Glomerular endothelial cell (primary cell): ENCODE data around the gene ZNF414. TPM values are rescaled to one million over a fixed set of nuclear protein-coding genes. Genes with fewer than 3 reads are reported as not detected.

Source experiments
- DNase-seq: peaks from one replicate; pipeline ENCODE4 v3.0.0-alpha.2; 2011; ENCODE audit warnings: low read depth, low spot score; ENCODE audit errors: extremely low read depth
- total RNA-seq: library from RNA; depleted of rRNA; stranded (reverse); fragments of >200 nt; gene quantifications from 2 replicates; pipeline ENCODE4 v1.2.3, GENCODE V29; 2015

Gene ZNF414
- total RNA-seq, 1 donor from 2014 or later = 23.0 TPM

DNA sequence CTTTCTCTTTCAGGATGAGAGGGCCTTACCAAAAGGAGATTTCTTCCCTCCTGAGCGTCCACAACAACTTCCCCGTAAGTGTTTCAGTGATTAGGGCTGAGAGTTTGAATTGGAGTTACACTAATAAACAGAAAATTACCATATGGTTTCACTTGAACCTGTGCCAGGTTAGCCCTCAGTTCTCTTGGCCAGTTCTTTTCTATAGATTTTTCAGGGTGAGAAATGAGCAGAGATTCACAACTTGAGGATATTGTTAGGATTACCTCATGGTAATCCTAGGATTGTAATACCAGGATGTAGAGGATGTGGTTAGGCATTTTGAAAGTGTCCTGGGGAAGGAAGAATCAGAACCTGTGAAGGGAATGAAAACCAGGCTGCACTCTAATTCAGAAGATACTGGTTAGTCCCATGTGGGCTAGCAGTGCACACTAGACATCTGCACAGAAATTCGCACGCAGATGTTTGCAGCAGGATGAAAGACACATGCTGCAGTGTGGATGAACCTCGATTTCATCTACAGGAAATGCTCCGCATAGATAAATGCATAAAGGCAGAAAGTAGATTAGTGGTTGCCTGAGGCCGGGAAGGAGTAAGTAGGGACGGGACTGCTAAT, 45.1 kb downstream of the ZNF414 start:
- DNase-seq = no peak

DNA sequence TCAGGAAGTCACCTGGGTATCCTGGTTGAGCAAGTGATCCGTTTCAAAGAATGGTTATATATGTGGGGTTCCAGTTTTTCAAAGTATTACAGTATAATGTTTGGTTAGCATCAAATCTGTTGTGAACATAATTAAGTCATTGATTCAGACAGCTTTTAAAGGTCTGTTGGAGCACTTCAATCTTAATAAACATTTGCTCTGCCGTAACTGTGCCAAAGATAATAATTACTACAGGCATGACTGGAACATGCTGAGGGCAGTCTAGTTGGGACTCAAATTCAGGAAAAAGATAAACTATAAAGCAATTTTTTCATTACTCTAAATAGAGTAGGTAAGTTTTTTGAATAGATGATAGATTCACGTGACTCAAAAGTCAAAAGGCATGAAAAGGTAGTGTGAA, 45.8 kb downstream of the ZNF414 start:
- no peak for DNase-seq

DNA sequence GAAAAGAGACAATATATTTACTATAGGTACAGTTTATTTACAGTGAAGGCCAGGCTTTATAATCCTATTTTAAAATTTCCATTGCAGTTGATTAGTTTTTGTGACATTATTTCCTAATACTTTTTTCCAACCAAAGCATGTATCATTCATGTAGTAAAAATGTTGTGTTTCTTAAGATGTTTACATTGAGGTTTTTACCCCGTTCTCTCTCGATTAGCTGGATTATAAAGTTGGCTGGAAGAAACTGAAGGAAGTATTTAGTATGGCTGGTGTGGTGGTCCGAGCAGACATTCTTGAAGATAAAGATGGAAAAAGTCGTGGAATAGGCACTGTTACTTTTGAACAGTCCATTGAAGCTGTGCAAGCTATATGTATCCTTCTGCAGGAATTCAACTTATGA, 47.9 kb downstream of the ZNF414 start:
- DNase-seq = no peak

DNA sequence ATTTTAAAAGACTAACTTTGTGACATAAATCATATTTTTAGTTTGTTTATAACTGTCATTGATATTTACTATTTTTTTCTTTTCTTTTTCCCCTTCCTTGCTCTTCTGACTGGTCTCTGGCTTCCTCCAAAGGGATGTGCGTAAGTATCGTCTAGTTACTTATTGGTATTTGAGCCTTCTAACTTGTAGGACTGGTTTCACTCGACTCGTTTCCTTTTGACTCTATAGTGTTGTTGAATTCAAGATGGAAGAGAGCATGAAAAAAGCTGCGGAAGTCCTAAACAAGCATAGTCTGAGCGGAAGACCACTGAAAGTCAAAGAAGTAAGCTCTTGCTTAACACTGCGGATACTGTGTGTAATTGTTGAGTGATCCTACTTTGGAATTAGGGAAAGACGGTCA, 50.6 kb downstream of the ZNF414 start:
- DNase-seq = no peak

DNA sequence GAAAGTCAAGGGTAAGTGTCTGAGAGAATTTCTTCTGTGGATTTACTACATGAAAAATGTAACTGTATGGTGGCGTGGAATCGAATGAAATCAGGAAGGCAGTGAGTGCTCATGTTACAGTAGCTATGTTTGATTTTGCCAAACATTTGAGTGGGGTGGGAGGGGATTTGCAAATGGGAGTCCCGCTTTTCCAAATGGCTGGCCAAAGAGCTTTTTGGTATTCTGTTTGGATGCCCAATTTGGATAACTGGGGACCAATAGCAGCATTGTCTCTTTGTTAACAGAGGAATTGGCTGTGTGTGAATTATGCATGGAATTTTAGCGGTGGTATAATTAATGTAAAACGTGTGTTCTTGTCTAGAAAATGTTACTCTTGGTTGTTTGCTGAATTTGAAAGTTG, 51.4 kb downstream of the ZNF414 start:
- DNase-seq = no peak

DNA sequence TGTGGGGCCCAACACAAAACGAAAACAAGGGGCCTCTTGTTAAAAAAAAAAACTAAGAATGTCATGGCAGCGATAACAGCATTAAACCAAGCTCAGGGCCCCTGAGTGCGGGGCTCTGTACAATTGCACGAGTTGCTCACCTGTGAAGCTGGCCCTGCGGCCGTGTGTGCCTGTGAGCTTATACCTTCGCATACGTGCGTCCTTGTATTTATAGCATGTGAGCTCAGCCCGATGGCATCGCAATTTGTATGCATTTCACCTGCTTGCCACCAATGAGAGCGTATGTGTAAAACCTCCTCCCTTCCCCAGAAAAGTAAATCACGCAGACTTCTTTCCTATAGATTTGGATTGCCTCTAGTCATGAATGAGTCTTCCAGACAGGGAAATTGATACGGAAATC, 52.1 kb downstream of the ZNF414 start:
- no peak for DNase-seq

DNA sequence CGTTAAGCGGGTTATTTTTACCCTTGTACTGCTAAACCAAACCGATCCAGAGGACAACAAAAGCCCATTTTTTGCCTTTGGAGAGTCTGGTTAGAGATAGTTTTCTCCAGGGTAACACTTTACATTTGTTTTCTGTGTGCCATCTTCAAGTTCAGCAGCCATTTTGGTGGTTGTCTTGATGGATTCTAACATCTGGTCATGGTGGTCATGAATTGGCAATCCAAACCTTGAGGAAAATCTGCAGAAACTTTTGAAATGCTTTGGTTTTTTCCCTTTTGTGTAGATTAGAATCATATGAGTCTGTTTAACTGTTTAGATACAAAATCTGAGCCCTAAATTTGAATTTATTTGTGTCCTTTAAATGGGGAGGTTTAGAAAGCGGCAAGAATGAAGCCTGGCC, 52.6 kb downstream of the ZNF414 start:
- no peak for DNase-seq

DNA sequence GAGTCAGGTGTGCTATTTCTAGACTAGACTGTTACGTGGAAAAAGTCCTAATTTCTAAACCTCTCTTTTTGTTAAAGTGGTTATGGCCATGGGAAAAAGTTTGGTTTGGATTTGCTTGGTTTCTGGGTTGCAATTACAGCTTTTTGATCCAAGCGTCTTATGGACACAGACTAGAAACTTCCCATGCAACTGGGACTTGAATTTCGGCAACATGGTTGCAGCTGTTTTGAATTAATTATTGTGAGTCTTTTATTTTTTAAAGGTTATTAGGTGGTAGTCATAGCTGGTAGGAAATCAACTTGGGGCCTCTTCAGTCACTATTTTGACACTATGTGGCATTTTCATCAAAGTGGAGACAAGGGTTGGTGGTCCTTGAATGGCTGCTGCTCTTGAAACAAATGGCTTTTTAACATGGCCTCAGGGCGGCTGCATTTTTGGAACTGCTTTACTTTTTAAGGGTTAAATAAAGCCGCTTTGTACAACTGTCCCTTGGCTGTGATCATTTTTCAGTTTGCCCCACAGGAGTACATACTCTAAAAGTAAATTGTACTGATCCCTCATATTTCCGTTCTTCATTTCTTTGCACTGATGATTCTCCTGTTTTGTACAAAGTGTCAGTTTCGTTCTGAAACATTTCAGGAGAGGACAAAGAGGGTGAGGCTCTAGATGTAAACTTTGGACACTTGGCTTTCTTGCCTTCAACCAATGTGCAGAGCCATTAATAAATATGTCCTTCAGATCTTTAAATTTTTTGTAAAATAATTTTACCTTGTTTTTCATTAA, 53.3 kb downstream of the ZNF414 start:
- no peak for DNase-seq

Other genes with a start within 250 kb of the ZNF414 start
- 92.0 and 120 TPM in 2 replicates for gene CD320, start 205.8 kb downstream of the ZNF414 start, total RNA-seq
- 56.3 and 58.9 TPM in 2 replicates for gene NDUFA7, start 192.8 kb downstream of the ZNF414 start, total RNA-seq
- gene RPS28, start 192.7 kb downstream of the ZNF414 start, total RNA-seq = 365 and 392 TPM in 2 replicates
- gene KANK3, start 170.9 kb downstream of the ZNF414 start, total RNA-seq = 120 and 190 TPM in 2 replicates
- gene ANGPTL4, start 150.0 kb downstream of the ZNF414 start, total RNA-seq = 124 and 137 TPM in 2 replicates
- gene RAB11B, start 123.8 kb downstream of the ZNF414 start, total RNA-seq = 46.3 and 71.9 TPM in 2 replicates
- gene MARCHF2, start 100.9 kb downstream of the ZNF414 start, total RNA-seq = 254 and 324 TPM in 2 replicates
- 71.3 and 136 TPM in 2 replicates for gene HNRNPM, start 69.2 kb downstream of the ZNF414 start, total RNA-seq
- gene PRAM1, start 11.5 kb downstream of the ZNF414 start, total RNA-seq = not detected in 2 replicates
- 0.15 and 0.23 TPM in 2 replicates for gene MYO1F, start 63.3 kb upstream of the ZNF414 start, total RNA-seq
- gene ADAMTS10, start 96.5 kb upstream of the ZNF414 start, total RNA-seq = 32.6 and 44.3 TPM in 2 replicates
- gene NFILZ, start 116.5 kb upstream of the ZNF414 start, total RNA-seq = not detected in 2 replicates
- not detected in 2 replicates for gene ACTL9, start 184.6 kb upstream of the ZNF414 start, total RNA-seq
- not detected in 2 replicates for gene OR2Z1, start 207.5 kb upstream of the ZNF414 start, total RNA-seq